Activated CD8-positive, alpha-beta memory T cell treated with anti-CD3 and anti-CD28 coated beads, Interleukin-2, amount 50 U/mL, for 4 hours (primary cell): ENCODE data around the gene NTN1.

Experiments used
- DNase-seq: peaks from one replicate; pipeline ENCODE4 v3.0.0-alpha.2; 2020

The NTN1 gene

GRCh38 chr17:9200699-9201359 lies 179.5 kb downstream of the NTN1 start:
- no peak for DNase-seq

GRCh38 chr17:9202532-9202931 lies 181.2 kb downstream of the NTN1 start:
- DNase-seq = no peak

- DNase-seq = no peak
Observed at GRCh38 chr17:9203771-9204425, 182.6 kb downstream of the NTN1 start.

GRCh38 chr17:9204637-9205329 lies 183.5 kb downstream of the NTN1 start:
- DNase-seq = no peak

GRCh38 chr17:9205520-9206409 lies 184.5 kb downstream of the NTN1 start:
- DNase-seq = no peak

- DNase-seq = no peak
Observed at GRCh38 chr17:9206410-9206703, 185.0 kb downstream of the NTN1 start.

GRCh38 chr17:9206741-9207332 lies 185.5 kb downstream of the NTN1 start:
- no peak for DNase-seq

GRCh38 chr17:9208381-9209105 lies 187.2 kb downstream of the NTN1 start:
- no peak for DNase-seq

GRCh38 chr17:9209347-9209746 lies 188.0 kb downstream of the NTN1 start:
- no peak for DNase-seq

- no peak for DNase-seq
Observed at GRCh38 chr17:9209781-9210370, 188.6 kb downstream of the NTN1 start.

- DNase-seq = no peak
Observed at GRCh38 chr17:9211133-9211765, 189.9 kb downstream of the NTN1 start.

- DNase-seq = no peak
Observed at GRCh38 chr17:9212376-9213302, 191.3 kb downstream of the NTN1 start.

- no peak for DNase-seq
Observed at GRCh38 chr17:9213303-9213640, 192.0 kb downstream of the NTN1 start.

GRCh38 chr17:9215465-9215864 lies 194.2 kb downstream of the NTN1 start:
- no peak for DNase-seq

GRCh38 chr17:9217151-9218056 lies 196.1 kb downstream of the NTN1 start:
- DNase-seq = no peak

- no peak for DNase-seq
Observed at GRCh38 chr17:9218064-9218635, 196.8 kb downstream of the NTN1 start.

GRCh38 chr17:9218911-9219310 lies 197.6 kb downstream of the NTN1 start:
- no peak for DNase-seq

GRCh38 chr17:9219631-9220397 lies 198.5 kb downstream of the NTN1 start:
- DNase-seq = no peak
